Smooth muscle cell (in vitro differentiated cells): Measurements from ENCODE around the gene UBE2D4. TPM values are rescaled to one million over a fixed set of nuclear protein-coding genes. Genes with fewer than 3 reads are reported as not detected.
"Not testable (repeated sequence)": the region's sequence is repeated elsewhere in the genome, so short reads cannot be mapped to it uniquely, and the experiment has no call there.

Source experiments
- DNase-seq: peaks from one replicate; lab custom pipeline; 2025; ENCODE audit not compliant: unreplicated experiment; lab: John Stamatoyannopoulos, UW
- H2AFZ ChIP-seq: fragments of 200-600 bp; sonication (generic); 2 replicates; pipeline ENCODE4 v1.6.0; 2016; ENCODE audit warnings: antibody characterized with exemption, low read depth, mild to moderate bottlenecking
- H3F3A ChIP-seq: fragments of 200-600 bp; sonication (generic); 2 replicates; pipeline ENCODE4 v1.6.0; 2017; ENCODE audit warnings: antibody characterized with exemption, low read depth
- H3K27ac ChIP-seq: fragments of 200-600 bp; sonication (generic); 2 replicates; pipeline ENCODE4 v1.5.1; 2016; ENCODE audit warnings: low read depth, mild to moderate bottlenecking
- H3K27me3 ChIP-seq: fragments of 200-600 bp; sonication (generic); 2 replicates; pipeline ENCODE4 v1.6.1; 2016; ENCODE audit warnings: low read depth, mild to moderate bottlenecking
- H3K36me3 ChIP-seq: fragments of 200-600 bp; sonication (generic); 2 replicates; pipeline ENCODE4 v1.5.1; 2016; ENCODE audit warnings: low read depth
- H3K4me1 ChIP-seq: fragments of 200-600 bp; sonication (generic); 2 replicates; pipeline ENCODE4 v1.5.1; 2016; ENCODE audit warnings: low read depth
- H3K4me2 ChIP-seq: fragments of 200-600 bp; sonication (generic); 2 replicates; pipeline ENCODE4 v1.6.0; 2016; ENCODE audit warnings: mild to moderate bottlenecking
- H3K4me3 ChIP-seq: fragments of 200-600 bp; sonication (generic); 2 replicates; pipeline ENCODE4 v1.5.1; 2016; ENCODE audit warnings: mild to moderate bottlenecking
- H3K79me2 ChIP-seq: fragments of 200-600 bp; sonication (generic); 2 replicates; pipeline ENCODE4 v1.6.0; 2016; ENCODE audit warnings: low read depth, mild to moderate bottlenecking
- H3K9ac ChIP-seq: fragments of 200-600 bp; sonication (generic); 2 replicates; pipeline ENCODE4 v1.6.0; 2016; ENCODE audit warnings: low read depth
- H3K9me3 ChIP-seq: fragments of 200-600 bp; sonication (generic); replicated peaks from 2 replicates; pipeline ENCODE4 v1.5.1; 2016; ENCODE audit warnings: low read depth
- H4K20me1 ChIP-seq: fragments of 200-600 bp; sonication (generic); 2 replicates; pipeline ENCODE4 v1.6.0; 2016; ENCODE audit warnings: low read depth
- WGBS: methylation state at CpG from one replicate; pipeline ENCODE4 v1.1.7; 2016; ENCODE audit warnings: low lambda C conversion rate; 5-methylcytosine and 5-hydroxymethylcytosine counted together
- polyA plus RNA-seq: library from polyadenylated mRNA; unstranded; fragments of >200 nt; fragmentation: Nextera tagmentation; extraction: Ambion mirVana; gene quantifications from 2 replicates; pipeline ENCODE4 v1.2.1, GENCODE V29; 2016
- total RNA-seq: library from RNA; depleted of rRNA; stranded (reverse); fragments of >200 nt; gene quantifications from 2 replicates; pipeline ENCODE4 v1.2.3, GENCODE V29; 2014
- TF ChIP-seq, protein P1 (sequence below): fragments of 200-600 bp; sonication (generic); IDR thresholded peaks from 2 replicates; pipeline ENCODE4 v1.5.1; 2017; ENCODE audit warnings: borderline replicate concordance, mild to moderate bottlenecking, antibody characterized with exemption; ENCODE audit not compliant: insufficient read depth, poor library complexity, severe bottlenecking

The UBE2D4 gene
- total and polyA plus RNA-seq, 2 experiments from 2014 or later = 4.6 to 8.6 TPM

- no peaks in the 10 kb centered on the region for H3K9me3 ChIP-seq
- H3K4me2 ChIP-seq = no peak overlapping the region
- H3K36me3 ChIP-seq = no peaks in the 10 kb centered on the region
- TF ChIP-seq, protein P1, sequence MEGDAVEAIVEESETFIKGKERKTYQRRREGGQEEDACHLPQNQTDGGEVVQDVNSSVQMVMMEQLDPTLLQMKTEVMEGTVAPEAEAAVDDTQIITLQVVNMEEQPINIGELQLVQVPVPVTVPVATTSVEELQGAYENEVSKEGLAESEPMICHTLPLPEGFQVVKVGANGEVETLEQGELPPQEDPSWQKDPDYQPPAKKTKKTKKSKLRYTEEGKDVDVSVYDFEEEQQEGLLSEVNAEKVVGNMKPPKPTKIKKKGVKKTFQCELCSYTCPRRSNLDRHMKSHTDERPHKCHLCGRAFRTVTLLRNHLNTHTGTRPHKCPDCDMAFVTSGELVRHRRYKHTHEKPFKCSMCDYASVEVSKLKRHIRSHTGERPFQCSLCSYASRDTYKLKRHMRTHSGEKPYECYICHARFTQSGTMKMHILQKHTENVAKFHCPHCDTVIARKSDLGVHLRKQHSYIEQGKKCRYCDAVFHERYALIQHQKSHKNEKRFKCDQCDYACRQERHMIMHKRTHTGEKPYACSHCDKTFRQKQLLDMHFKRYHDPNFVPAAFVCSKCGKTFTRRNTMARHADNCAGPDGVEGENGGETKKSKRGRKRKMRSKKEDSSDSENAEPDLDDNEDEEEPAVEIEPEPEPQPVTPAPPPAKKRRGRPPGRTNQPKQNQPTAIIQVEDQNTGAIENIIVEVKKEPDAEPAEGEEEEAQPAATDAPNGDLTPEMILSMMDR = peak; percentile 42
- no peak overlapping the region for H3K9ac ChIP-seq
- H3K27ac ChIP-seq = no peak overlapping the region
- DNase-seq = no peak
- H3K4me1 ChIP-seq = no peaks in the 10 kb centered on the region
- no peaks in the 10 kb centered on the region for H3F3A ChIP-seq
- no peaks in the 10 kb centered on the region for H4K20me1 ChIP-seq
- H3K4me3 ChIP-seq = no peak overlapping the region
- H3K27me3 ChIP-seq = no peaks in the 10 kb centered on the region
- no peaks in the 10 kb centered on the region for H3K79me2 ChIP-seq
- H2AFZ ChIP-seq = no peak overlapping the region
- 53% methylated on average over 3 of the region's 3 CpGs for WGBS
Measured at GRCh38 chr7:43954524-43955228, 28.4 kb downstream of the UBE2D4 start.

GRCh38 chr7:43956027-43956426, 29.8 kb downstream of the UBE2D4 start:
- Histone ChIP-seq H3K9me3 (no peaks in the 10 kb centered on the region), H3F3A (no peaks in the 10 kb centered on the region), H3K36me3 (no peaks in the 10 kb centered on the region), H3K27me3 (no peaks in the 10 kb centered on the region), H3K4me3 (no peak overlapping the region), H3K9ac (no peak overlapping the region), H3K79me2 (no peaks in the 10 kb centered on the region), H4K20me1 (no peaks in the 10 kb centered on the region), H3K4me1 (no peaks in the 10 kb centered on the region), H2AFZ (no peak overlapping the region), H3K27ac (no peak overlapping the region), H3K4me2 (no peak overlapping the region)
- TF ChIP-seq, protein P1 = no peak
- DNase-seq = no peak
- WGBS = 71% methylated on average over 3 of the region's 3 CpGs

DNA sequence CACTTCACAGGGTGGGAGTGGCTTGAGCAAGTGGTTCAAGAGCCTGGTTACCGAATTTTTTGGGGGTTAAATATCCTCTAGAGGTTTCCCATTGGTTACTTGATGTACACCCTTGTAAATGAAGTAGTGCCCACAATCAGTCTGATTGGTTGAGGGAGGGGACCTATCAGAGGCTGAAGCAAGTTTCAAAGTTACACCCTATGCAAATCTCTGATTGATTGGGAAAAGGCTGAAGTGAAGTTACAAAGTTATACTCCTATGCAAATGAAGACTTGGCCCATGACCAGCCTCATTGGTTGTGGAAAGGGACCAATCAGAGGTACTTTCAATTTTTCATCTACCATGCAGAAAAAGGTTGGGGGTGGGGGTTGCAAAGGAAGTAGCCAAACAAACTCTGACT, 34.7 kb downstream of the UBE2D4 start:
- Histone ChIP-seq H3K4me2 (no peak overlapping the region), H3K79me2 (no peaks in the 10 kb centered on the region), H4K20me1 (no peaks in the 10 kb centered on the region), H3F3A (no peaks in the 10 kb centered on the region), H3K4me1 (no peaks in the 10 kb centered on the region), H3K9ac (no peak overlapping the region), H3K36me3 (no peaks in the 10 kb centered on the region), H3K4me3 (no peak overlapping the region), H3K27ac (no peak overlapping the region), H2AFZ (no peak overlapping the region), H3K27me3 (no peaks in the 10 kb centered on the region), H3K9me3 (no peaks in the 10 kb centered on the region)
- DNase-seq = no peak
- TF ChIP-seq, protein P1 = no peak
- WGBS = 93% methylated on average over 1 of the region's 1 CpG

- not testable (repeated sequence) for H3K4me3 ChIP-seq, DNase-seq, H3K4me2 ChIP-seq, H2AFZ ChIP-seq, H3K9ac ChIP-seq, H3K27me3 ChIP-seq, H3F3A ChIP-seq, H4K20me1 ChIP-seq, H3K27ac ChIP-seq, H3K9me3 ChIP-seq, H3K79me2 ChIP-seq, H3K4me1 ChIP-seq, H3K36me3 ChIP-seq
- 94% methylated on average over 3 of the region's 3 CpGs for WGBS
Measured at GRCh38 chr7:43966392-43966791, 40.2 kb downstream of the UBE2D4 start.

DNA sequence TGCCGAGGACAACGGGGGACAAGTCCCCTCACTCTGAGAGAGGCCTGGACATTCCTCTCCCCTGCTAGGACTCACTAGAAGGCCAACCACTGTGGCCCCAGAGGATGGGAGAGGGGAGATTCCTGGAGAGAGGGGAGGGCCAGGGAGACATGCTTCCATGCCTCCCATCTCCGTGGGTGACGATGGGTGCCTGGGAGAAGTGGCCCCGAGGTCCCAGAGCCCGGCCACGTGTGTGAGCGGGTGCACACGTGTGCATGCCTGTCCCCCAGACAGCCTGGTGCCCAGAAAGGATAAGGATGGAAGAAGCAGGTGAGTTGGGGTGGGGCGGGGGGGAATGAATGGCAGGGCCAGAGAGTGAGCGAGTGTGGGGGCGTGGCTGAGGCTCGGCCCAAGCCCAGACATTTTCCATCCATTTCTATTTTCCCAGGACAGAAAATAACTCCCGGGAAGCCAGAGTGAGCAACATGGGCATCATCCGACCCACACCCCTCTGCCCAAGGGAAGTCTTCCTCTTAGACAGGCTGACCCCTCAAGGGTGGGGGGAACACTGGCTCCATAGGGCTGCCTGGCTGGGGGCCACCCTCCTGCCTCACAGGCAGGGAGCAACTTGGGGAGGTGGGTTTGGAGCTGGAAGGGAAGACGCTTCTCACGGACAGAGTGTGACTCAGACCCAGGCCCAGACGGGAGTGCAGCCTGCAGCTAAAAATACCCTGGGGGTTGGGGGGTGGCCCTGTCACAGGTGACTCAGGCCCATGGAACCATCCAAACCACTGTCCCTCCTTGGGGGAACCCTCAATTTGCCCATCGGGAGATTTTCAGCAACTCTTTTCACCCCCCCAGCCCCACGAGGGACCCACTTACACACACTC, 42.2 kb downstream of the UBE2D4 start:
- H3K27me3 ChIP-seq, H3K4me1 ChIP-seq, H3K9ac ChIP-seq, H3F3A ChIP-seq, H2AFZ ChIP-seq, H4K20me1 ChIP-seq, H3K36me3 ChIP-seq, H3K9me3 ChIP-seq, H3K4me2 ChIP-seq, DNase-seq, H3K4me3 ChIP-seq, H3K79me2 ChIP-seq: not testable (repeated sequence)
- H3K27ac ChIP-seq = peak overlapping the region; percentile 42
- 64% methylated on average over 15 of the region's 20 CpGs for WGBS

DNA sequence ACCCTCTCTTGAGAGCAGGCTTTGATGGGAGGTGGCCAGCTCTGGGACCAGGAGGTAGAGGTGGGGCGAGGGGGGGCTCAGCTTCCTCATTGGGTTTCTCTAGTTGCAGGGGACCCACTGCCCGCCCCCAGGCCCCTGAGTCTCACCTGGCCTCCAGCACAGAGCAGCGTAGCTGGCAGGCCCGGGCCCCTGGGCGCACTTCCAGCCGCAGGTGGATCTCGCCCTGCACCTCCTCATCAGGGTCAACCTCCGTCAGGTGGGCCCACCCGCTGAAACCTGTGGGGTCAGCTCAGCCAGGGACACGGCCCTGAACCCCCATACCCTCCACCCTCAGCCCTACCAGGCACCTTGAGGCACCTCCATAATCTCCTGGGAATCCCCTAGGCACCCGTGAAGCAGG, 43.4 kb downstream of the UBE2D4 start:
- H3K4me1 ChIP-seq, H3K4me3 ChIP-seq, H3K9ac ChIP-seq, H3K4me2 ChIP-seq, H3K27ac ChIP-seq, H3K27me3 ChIP-seq, H3K79me2 ChIP-seq, DNase-seq, H3F3A ChIP-seq, H3K36me3 ChIP-seq, H3K9me3 ChIP-seq, H4K20me1 ChIP-seq, H2AFZ ChIP-seq: not testable (repeated sequence)
- WGBS = 98% methylated on average over 11 of the region's 11 CpGs
